ENCODE measurements around the gene TFAM.

- TF ChIP-seq GATA2 (IDR thresholded peaks at IDR 0.05; ENCODE audit: low read depth, low read length) (no peak), GATA3 (IDR thresholded peaks at IDR 0.05; ENCODE audit: low read depth, low read length) (no peak)
These were observed 26.3 kb upstream of the TFAM start for GRCh38 chr10:58358947-58359346.

All from SH-SY5Y (cell line).